Stimulated activated CD8-positive, alpha-beta memory T cell treated with anti-CD3 and anti-CD28 coated beads, Interleukin-15, amount 100 ng/mL, for 48 hours (primary cell): ENCODE results near the gene AP4E1.
"Not testable (repeated sequence)": the region's sequence is repeated elsewhere in the genome, so short reads cannot be mapped to it uniquely, and the experiment has no call there.

Experiments
- DNase-seq, 2 donors: peaks; one replicate each; pipeline ENCODE4 v3.0.0-alpha.2; 2020; ENCODE audit warnings: low read depth in 2 of 2

Gene AP4E1

DNA sequence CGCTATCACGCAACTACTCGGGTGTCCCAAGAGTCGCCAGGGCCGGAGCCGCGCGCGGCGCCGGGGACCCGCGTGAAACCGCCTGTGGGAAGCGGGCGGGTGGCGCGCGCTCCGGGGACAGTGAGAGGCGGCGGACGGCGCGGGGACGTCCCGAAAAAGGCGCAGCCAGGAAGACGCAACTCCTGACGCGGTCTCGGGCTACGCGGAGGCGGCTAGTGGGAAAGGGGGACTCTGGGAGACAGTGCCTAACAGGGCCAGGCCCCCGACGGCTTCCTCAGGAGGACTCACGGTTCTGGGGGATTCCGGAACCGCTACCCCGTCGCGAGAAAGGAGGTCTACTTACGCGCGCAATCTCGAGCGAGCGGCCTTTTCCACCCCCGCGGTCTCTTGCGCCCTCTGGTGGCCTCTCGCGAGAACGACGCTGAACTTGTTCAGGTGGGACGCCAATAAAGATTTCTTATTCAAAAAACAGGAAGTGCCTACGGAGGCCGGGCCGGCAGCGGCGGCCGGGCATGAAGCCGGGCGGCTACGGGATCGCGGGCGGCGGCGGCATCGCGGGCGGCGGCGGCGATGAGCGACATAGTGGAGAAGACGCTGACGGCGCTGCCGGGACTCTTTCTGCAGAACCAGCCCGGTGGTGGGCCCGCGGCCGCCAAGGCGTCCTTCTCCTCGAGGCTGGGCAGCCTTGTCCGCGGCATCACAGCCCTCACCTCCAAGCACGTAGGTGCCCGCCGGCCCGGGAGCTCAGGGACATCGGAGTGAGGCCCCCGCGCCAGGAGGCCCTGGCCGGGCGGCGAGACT lies at the start of gene AP4E1:
Gene AP4E1, plus strand, starts transcription at position 475 of the 801 bp plus-strand sequence. Its CDS starts 96 bp downstream, at position 571.
- DNase-seq: peak; percentile 88 to 89

DNA sequence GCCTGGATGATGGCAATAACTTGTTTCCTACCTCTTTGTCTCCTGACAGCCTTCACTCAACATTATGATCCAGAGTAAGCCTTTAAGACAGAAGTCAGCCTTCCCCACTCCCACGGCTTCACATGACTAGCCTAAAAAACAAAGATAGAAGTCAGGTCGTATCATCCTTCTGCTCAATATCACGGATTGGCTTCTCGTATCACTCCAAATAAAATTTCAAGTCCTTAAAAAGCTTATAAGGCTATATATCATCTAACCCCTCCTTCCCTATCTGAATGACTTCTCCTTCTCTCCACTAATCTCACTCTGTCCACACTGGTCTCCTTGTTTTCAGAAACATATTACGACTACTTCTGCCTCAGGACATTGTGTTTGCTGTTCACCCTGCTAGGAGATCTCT lies 47.7 kb upstream of the AP4E1 start:
- no peak for DNase-seq

DNA sequence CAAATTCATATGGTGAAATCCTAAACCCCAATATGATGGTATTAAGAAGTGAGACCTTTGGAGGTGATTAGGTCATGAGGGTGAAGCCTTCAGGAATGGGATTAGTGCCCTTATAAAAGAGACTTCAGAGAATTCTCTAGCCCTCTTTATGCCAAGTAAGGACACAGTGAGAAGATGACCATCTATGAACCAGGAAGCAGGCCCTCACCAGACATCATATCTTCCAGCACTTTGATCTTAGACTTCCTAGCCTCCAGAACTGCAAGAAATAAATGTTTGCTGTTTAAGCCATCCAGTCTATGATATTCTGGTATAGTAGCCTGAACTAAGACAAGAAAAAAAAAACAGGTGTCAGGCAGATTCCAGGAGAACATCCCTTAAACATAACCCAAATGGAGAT lies 45.9 kb upstream of the AP4E1 start:
- DNase-seq: no peak

DNA sequence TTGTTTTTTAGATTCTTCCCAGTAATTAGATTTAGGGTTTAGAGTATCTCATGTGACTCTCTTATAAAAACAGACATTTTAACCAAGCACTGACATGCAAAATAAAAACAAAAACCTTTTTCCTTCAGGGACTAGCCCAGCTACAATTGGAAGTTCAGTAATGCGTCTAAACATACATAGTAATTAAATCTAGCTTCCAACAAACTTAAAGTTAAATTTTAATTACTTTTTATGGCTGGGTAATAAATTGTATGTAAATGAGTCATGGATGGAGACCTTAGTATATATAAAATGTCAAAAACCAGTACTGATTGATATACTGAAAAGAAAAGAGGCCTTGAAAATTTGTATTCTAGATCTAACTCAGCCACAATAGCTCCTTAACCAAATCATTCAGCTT lies 43.6 kb upstream of the AP4E1 start:
- DNase-seq: no peak

DNA sequence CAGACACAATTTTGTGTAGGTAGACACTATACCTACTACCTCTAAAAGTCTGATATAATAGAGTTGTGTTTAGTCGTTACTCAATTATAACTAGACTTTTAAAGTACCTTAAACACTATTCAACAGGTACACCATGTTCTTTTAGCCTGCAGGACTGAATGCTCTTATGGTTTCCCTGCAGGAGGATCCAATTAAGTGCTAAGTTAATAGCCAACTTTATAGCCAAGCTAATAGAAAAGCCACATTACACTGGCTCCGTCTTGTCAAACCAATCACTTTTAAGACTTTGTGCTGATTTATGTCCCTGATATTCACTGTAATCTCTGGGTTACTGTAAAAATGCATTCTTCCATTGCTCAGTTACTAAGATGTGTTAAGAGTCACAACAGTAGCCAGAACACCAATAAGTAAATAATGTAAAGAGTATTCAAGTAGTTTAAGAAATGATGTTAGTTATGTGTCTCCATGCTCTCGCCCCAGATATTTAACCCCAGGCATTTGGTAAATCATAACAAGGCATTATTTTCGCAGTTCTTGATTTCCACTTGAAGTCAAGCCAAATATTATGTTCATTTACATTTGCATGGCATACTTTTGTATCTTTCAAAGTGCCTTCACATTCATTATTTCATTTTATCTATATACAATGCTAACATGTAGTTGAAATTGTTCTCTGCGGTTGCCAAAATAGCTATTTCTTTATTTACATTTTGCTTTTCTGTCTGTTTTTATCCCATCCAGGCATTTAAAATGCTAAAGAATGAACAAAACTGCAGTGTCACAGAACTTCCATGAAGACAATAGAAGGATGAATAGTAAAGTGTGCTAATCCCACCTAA lies 42.7 kb upstream of the AP4E1 start:
- no peak for DNase-seq

DNA sequence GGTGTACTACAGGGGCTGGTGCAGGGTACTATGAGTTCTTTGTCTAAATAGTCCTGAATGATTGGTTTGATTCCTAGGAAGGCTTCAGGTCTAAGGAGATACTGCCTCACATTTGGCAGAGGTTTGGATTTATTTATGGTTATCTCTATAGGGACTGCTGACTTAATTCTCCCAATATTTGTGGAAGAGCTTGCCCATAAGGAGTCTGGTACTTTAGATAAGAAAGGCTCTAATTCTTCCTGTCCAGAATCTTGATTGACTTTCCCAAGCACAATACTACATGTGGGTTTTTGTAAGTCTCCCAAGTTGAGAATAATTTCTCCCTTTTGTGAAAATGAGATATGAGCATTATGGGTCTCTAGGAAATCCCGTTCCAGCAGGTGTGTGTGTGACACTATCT lies 36.7 kb upstream of the AP4E1 start:
- no peak for DNase-seq

DNA sequence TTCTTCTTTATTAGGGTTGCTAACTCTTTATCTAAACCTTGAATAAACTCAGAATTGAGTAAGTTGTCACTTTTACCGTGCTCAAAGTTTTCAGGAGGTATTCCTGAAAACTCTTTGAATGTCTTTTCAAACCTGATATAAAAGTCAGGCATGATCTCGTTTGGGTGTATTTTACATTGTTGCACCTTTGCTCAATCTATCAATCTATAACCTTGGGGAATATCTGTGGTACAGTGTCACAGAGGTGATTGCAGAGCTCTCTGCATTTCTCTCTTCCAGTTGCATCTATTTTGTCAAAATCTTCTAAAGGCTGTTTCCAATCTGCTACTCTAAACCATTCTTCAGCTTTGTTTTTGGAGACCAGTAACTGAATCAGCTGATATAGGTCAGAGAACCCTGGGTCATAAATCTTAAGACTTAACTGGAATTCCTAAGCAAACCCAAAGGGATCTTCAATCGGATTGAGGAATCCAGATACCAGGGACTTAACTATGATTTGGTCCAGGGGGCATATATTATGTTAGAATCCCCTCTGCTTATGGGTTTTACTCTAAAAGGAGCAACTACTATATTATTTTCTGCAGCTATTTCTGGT lies 35.6 kb upstream of the AP4E1 start:
- no peak for DNase-seq

DNA sequence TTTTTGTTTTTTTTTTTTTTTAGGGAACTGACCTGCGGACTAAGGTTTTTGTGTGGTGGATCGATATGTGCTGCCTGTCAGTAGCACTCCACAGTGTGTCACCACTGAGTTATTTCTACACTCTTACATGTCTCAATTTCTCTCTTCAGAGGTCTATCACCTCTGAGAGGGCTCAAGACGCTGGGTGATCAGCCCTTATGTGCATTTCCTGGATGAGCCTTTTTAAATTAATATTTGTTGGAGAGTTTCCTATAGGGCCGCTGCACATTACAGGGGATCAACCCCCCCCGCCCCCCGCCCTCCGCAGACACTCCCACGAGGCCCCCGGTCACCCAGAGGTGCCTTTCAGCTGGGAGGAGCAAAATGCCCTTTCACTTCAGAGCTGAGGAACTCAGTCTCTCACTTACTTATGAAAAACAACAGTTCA lies 34.5 kb upstream of the AP4E1 start:
- no peak for DNase-seq

DNA sequence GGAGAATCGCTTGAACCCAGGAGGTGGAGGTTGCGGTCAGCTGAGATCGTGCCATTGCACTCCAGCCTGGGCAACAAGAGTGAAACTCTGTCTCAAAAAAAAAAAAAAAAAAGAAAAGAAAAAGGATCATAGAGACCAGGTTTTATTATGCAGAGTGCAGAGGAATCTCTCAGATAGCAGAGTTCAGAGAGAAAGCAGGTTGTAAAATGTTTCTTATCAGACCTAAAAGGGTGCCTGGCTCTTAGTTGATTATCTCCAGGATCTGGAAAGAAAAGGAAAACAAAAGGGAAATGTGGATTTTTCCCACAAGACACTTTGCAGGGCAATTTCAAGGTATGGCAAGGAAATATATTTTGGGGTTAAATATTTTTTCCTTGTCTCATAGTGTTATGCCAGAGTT lies 33.2 kb upstream of the AP4E1 start:
- DNase-seq: not testable (repeated sequence)

DNA sequence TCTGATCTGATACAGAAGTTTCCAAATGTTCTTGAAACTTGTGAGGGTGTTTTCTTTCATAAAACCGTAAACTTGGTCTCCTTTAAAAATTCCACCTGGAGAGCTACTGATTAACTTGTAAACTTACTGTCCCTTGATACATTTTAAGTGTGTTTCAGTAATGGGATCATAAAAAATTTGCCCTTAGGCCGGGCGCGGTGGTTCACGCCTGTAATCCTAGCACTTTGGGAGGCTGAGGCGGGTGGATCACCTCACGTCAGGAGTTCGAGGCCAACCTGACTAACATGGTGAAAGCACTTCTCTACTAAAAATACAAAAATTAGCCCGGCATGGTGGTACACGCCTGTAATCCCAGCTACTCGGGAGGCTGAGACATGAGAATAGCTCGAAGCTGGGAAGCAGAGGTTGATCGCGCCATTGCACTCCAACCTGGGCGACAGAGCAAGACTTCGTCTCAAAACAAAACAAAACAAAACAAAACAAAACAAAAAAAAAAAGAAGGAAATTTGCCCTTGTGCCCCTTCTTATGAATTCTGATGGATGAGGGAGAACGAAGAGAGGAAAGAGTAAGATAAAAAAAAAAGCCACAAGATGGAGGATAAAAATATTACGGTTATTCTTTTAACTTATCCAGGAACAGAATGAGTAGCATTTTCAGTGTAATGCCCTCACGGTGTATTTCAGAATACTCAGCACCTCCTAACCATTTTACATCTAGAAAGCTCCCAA lies 32.1 kb upstream of the AP4E1 start:
- no peak for DNase-seq

DNA sequence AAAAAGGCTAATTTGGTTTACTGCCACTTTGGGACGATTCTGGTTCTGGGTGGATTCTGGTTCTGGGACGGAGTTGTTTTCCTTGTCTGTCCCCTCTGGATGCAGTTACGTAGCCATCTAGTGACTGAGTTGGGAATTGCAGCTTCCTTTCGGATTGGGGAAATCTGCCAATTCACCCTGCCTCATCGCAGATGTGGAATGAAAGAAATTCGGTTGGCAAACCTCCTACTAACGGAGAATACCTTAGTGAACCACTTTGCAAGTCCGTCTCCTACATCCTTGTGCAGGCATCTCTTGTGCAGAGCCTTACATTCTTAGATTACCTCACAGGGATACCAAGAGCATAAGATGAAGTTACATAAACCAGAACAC lies 31.5 kb upstream of the AP4E1 start:
- DNase-seq: peak in 1 of 2 donors; percentile 43

DNA sequence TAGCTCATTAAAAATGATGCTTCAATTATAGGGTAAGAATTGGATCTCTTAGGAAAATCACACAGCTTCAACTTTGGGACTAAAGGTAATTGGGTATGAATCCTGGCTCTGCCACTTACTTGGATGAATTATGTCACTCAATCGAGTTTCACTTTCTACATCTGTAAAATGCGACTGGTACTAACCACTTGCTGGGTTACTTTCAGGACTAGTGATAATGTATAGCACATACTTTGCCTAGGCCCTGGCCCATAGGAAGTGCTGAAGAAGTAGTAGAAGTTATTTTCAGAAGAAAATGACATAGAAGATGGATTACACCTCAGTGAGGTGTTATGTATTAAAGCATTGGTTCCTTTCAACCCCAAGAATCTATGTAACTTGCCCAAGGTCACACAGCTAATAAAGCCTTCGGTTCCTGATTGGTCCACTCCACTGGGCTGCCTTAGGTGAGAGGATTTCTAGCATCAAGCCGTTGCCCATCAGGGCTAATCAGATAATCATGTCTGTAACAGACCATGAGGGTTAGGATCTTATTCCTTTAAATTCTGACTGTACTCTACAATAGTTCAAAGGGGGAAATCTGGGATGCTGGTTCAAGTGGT lies 29.4 kb upstream of the AP4E1 start:
- no peak for DNase-seq

DNA sequence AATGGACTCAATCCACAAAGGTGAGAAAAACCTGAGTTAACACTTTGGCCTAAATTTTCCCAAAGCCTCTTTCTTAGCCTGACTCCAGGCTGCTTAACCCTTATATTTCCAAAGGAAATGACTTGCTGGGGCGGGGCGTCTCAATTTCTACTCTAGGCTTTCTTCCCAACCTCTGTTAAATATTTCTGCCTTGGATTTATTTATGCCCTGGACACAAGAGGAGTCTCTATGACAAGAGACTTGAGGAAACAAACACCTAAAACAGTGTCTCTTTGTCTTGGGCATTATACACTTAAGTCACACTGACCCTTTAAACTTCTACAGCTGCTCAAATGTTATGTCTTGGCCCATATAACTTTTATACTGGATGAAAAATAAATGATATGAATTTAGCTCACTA lies 28.3 kb upstream of the AP4E1 start:
- no peak for DNase-seq

DNA sequence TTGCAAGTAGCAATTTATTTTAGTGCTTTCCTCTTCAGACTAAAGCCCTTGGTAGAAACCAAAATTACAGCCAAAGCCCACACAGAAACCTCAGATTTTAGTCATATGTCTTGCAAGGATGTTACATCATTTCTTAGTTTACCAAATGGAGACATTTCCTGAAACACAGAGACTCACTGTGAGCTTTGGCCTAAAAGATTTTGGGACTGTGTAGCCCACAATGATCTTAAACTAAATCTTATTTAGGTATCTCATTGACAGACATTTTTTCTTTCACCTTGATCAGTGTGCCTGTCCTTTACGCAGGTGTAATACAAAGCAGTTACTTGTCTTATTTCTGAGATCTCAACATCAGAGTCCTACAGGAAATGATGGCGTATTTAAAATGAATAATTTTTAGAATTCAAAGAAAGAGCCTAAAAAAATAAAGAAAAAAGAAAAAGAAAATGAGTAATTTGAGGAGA lies 27.8 kb upstream of the AP4E1 start:
- DNase-seq: no peak

DNA sequence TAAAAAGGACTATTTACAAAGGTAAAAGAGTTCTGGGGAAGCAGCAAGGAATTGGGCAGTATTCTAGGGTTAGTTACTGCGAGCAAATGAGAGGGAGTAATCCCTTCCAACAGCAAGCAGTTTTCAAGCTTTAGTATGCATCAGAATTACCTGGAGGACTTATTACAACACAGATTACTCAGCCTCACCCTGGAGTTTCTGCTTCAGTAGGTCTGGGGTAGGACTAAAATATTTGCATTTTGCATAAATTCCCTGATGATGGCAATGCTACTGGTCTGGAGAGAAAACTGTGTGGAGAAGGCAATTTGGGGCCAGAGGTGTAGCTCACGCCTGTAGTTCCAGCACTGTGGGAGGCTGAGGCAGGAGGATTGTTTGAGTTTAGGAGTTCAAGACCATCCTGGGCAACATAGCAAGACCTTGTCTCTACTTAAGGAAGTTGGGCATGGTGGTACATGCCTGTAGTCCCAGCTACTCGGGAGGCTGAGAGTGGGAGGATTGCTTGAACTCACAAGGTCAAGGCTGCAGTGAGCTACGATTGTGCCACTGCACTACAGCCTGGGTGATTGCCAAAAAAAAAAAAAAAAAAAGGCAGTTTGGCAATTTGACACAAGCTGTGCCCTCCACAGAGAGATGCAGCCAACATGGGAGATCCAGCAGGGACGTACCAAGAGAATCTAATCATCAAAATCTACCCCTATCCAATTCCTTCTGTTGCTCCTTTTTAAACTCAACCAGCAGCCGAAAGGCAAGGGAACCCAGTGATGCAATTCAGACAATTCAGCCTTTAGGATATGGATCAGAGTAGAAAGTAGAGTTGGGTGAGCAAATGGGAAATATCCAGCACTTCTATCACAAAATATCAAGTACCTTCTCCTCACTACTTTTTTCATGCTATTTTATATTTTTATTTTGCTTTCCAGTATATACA lies 27.1 kb upstream of the AP4E1 start:
- no peak for DNase-seq

DNA sequence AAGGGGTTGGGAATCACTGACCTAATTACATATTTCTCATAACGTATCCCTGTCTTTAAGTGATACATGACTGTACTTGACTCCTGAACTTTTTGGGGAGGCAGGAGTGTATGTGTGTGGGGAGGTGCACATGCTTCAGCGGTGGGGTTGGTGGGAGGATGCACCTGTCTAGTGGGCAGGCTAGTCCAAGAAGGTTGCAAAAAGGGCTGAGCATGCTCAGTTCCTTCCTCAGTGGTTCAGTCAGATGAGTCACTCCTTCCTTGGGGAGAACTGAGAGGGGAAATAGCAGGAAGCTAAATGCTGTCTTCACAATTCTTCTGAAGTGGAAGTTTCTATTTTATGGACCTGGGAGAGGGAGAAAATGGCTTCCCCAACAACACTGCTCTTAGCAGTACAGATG lies 24.6 kb upstream of the AP4E1 start:
- peak; percentile 15 to 20 for DNase-seq

DNA sequence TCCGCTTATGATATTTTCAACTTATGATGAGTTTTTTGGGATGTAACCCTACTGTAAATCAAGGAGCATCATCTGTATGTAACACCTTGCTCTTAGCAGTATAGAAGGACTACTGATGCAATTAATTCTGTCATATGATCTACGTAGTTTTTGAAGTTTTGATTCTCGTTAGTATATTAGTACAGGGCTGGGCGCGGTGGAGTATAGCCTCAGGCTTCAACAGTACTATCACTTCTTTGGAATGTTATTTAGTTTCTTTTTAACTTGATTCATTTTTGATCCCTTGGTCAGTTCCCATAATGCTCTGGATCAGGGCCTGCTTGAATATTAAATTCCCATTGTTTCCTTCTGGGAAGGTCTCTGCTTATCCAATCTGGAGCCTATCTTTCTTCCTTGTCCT lies 23.9 kb upstream of the AP4E1 start:
- no peak for DNase-seq

DNA sequence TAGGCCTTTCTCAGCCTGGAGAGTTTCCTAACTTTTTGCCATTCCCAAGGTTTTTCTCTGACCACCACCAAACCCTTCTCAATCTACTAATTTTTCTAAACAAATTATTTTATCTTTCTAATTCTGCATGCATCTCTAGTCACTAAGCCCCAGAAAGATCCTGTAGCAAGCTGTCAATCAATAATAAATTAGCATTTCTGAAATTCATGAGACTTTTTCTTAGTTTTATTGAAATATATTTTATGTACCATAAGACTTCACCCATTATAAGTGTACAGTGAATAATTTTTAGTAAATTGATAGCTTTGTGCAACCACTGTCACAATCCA lies 22.4 kb upstream of the AP4E1 start:
- DNase-seq: no peak

DNA sequence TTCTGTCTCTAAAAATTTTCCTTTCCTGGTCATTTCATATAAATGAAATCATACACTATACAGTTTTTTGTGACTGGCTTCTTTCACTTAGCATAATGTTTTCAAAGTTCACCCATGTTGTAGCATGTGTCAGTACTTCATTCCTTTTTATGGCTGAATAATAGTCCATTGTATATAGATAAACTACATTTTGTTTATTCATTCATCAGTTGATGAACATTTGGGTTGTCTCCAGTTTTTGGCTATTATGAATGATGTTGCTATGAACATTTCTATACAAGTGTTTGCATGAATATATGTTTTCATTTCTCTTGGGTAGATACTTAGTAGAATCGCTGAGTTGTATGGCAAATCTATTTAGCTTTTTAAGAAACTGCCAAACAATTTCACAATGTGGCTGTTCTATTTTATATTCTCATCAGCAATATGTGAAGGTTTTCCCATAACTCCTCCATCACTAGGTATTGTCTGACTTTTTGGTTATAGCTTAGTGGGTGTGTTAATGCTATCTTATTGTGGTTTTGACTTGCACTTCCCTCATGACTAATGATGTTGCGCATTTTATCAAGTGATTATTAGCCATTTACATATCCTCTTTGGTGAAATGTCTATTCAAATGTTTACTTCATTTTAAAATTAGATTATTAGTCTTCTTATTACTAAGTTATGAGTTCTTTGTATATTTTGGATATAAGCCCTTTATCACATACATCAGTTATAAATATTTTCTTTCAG lies 21.7 kb upstream of the AP4E1 start:
- DNase-seq: no peak

DNA sequence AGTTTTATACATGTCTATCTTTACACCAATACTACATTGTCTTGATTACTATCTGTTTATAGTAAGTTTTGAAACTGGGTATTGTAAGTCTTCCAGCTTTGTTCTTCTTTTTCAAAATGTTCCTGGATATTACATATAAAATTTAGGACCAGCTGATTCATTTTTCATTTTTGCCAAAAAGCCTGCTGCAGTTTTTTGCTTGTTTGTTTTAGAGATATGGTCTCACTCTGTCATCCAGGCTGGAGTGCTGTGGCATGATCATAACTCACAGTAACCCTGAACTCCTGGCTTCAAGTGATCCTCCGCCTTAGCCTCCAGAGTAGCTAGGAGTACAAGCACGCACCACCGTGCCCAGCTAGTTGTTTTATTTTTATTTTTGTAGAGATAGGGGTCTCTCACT lies 20.4 kb upstream of the AP4E1 start:
- no peak for DNase-seq
